Fibroblast of lung (primary cell): ENCODE results near the gene SLC4A8. TPM values are rescaled to one million over a fixed set of nuclear protein-coding genes. Genes with fewer than 3 reads are reported as not detected.
"Not testable (repeated sequence)": the region's sequence is repeated elsewhere in the genome, so short reads cannot be mapped to it uniquely, and the experiment has no call there.

ENCODE experiments used
- DNase-seq, 2 donors: peaks; one replicate each; pipeline versions ENCODE4 v3.0.0 to v3.0.0-alpha.2; 2010; ENCODE audit warnings: low read depth in 2 of 2
- H2AFZ ChIP-seq: 2 replicates; pipeline ENCODE4 v1.5.1; 2012; ENCODE audit warnings: low read length, control low read depth, inconsistent platforms
- H3K27ac ChIP-seq: 2 replicates; pipeline ENCODE4 v1.5.1; 2011; ENCODE audit warnings: low read length, control low read depth; ENCODE audit not compliant: insufficient read depth
- H3K27me3 ChIP-seq: 2 replicates; pipeline ENCODE4 v1.5.1; 2011; ENCODE audit warnings: mild to moderate bottlenecking, low read length; ENCODE audit not compliant: control insufficient read depth, insufficient read depth
- H3K36me3 ChIP-seq: 2 replicates; pipeline ENCODE4 v1.5.1; 2011; ENCODE audit warnings: low read length; ENCODE audit not compliant: control insufficient read depth, insufficient read depth
- H3K4me1 ChIP-seq: 2 replicates; pipeline ENCODE4 v1.5.1; 2011; ENCODE audit warnings: low read length; ENCODE audit not compliant: control insufficient read depth, insufficient read depth; ENCODE audit errors: extremely low read depth
- H3K4me2 ChIP-seq: 2 replicates; pipeline ENCODE4 v1.5.1; 2011; ENCODE audit warnings: low read length, control low read depth; ENCODE audit not compliant: insufficient read depth; ENCODE audit errors: extremely low read depth
- H3K4me3 ChIP-seq, 4 experiments: fragments of 200-600 bp in 1 of 4; sonication (generic) in 1 of 4; replicated peaks in 1 of 4; 2 replicates each; pipeline ENCODE4 v1.5.1; 2011 to 2016; ENCODE audit warnings: low read length in 4 of 4, low read depth in 3 of 4, mild to moderate bottlenecking in 3 of 4, control low read depth in 2 of 4, inconsistent platforms in 1 of 4, mixed read lengths in 1 of 4; ENCODE audit not compliant: insufficient read depth in 1 of 4; ENCODE audit errors: control extremely low read depth in 1 of 4
- H3K79me2 ChIP-seq: 2 replicates; pipeline ENCODE4 v1.5.1; 2012; ENCODE audit warnings: mild to moderate bottlenecking, low read length, inconsistent platforms; ENCODE audit not compliant: control insufficient read depth, insufficient read depth
- H3K9ac ChIP-seq: 2 replicates; pipeline ENCODE4 v1.5.1; 2011; ENCODE audit warnings: mild to moderate bottlenecking, low read length, control low read depth; ENCODE audit not compliant: insufficient read depth
- H3K9me3 ChIP-seq: 2 replicates; pipeline ENCODE4 v1.5.1; 2012; ENCODE audit warnings: low read depth, low read length; ENCODE audit not compliant: control insufficient read depth, insufficient read depth
- H4K20me1 ChIP-seq: 2 replicates; pipeline ENCODE4 v1.5.1; 2011; ENCODE audit warnings: low read length; ENCODE audit not compliant: control insufficient read depth, insufficient read depth; ENCODE audit errors: extremely low read depth
- CTCF ChIP-seq, 2 donors: IDR thresholded peaks in 1 of 2; conservative IDR thresholded peaks in 1 of 2; 1 replicate in 1 of 2; 2 replicates in 1 of 2; pipeline ENCODE4 v1.5.1; 2011 to 2012; ENCODE audit warnings: low read length in 2 of 2, control low read depth in 1 of 2, inconsistent platforms in 1 of 2, low read depth in 1 of 2, mild to moderate bottlenecking in 1 of 2
- EZH2 ChIP-seq: IDR thresholded peaks from 2 replicates; pipeline ENCODE4 v1.5.1; 2012; ENCODE audit warnings: low read length, control low read depth, mild to moderate bottlenecking; ENCODE audit errors: missing control alignments
- polyA plus RNA-seq, 2 donors: library from polyadenylated mRNA; depleted of rRNA in 1 of 2; stranded (reverse) in 1 of 2; unstranded in 1 of 2; fragments of >200 nt; gene quantifications; 2 replicates each; pipeline ENCODE4 v1.2.1, GENCODE V29; 2011 to 2012; ENCODE audit warnings: missing spikeins in 1 of 2
- total RNA-seq: library from RNA; depleted of rRNA; stranded (reverse); fragments of >200 nt; gene quantifications from 2 replicates; pipeline ENCODE4 v1.2.1, GENCODE V29; 2014

Gene SLC4A8
- total and polyA plus RNA-seq, 2 donors (not counting 1 experiment from before 2014, with no cell fraction given), result 4.9 to 7.3 TPM

GRCh38 chr12:51511546-51512260 lies 87.1 kb downstream of the SLC4A8 start:
- no peak for DNase-seq
- Histone ChIP-seq H3K4me1 (no peaks in the 10 kb centered on the region), H3K4me2 (no peak overlapping the region), H3K79me2 (no peaks in the 10 kb centered on the region), H4K20me1 (no peaks in the 10 kb centered on the region), H2AFZ (no peak overlapping the region), H3K4me3 (no peak overlapping the region), H3K9me3 (no peaks in the 10 kb centered on the region), H3K9ac (no peak overlapping the region), H3K27ac (no peak overlapping the region), H3K36me3 (no peaks in the 10 kb centered on the region), H3K27me3 (no peaks in the 10 kb centered on the region)
- TF ChIP-seq EZH2 (no peak), CTCF (conservative IDR thresholded peaks at IDR 0.05 in 1 of 2, IDR thresholded peaks at IDR 0.05 in 1 of 2; ENCODE audit: low read depth in 1 of 2, low read length in 2 of 2) (no peak)

GRCh38 chr12:51512438-51512837 lies 87.8 kb downstream of the SLC4A8 start:
- Histone ChIP-seq H3K27ac (no peak overlapping the region), H3K79me2 (no peaks in the 10 kb centered on the region), H3K9ac (no peak overlapping the region), H2AFZ (no peak overlapping the region), H3K4me2 (no peak overlapping the region), H4K20me1 (no peaks in the 10 kb centered on the region), H3K9me3 (no peaks in the 10 kb centered on the region), H3K4me1 (no peaks in the 10 kb centered on the region), H3K4me3 (no peak overlapping the region), H3K27me3 (no peaks in the 10 kb centered on the region), H3K36me3 (no peaks in the 10 kb centered on the region)
- TF ChIP-seq EZH2 (no peak), CTCF (conservative IDR thresholded peaks at IDR 0.05 in 1 of 2, IDR thresholded peaks at IDR 0.05 in 1 of 2; ENCODE audit: low read depth in 1 of 2, low read length in 2 of 2) (no peak)
- DNase-seq, result no peak

- not testable (repeated sequence) for H3K36me3 ChIP-seq, H3K9ac ChIP-seq, H3K27ac ChIP-seq, H3K9me3 ChIP-seq, H3K79me2 ChIP-seq, H3K4me1 ChIP-seq, H3K27me3 ChIP-seq, H2AFZ ChIP-seq, H3K4me3 ChIP-seq, DNase-seq, H3K4me2 ChIP-seq, H4K20me1 ChIP-seq
Measured at GRCh38 chr12:51515037-51515436, 90.4 kb downstream of the SLC4A8 start.
